ENCODE measurements around the gene FNTB.

FNTB gene

GRCh38 chr14:65052832-65053231 lies 66.1 kb downstream of the FNTB start:
- DNase-seq (ENCODE audit: low read depth in 2 of 2), result no peak

- no peak for DNase-seq (ENCODE audit: low read depth in 2 of 2)
These were observed 66.8 kb downstream of the FNTB start for GRCh38 chr14:65053466-65053865.

GRCh38 chr14:65054471-65055085 lies 67.9 kb downstream of the FNTB start:
- no peak for DNase-seq (ENCODE audit: low read depth in 2 of 2)

GRCh38 chr14:65057695-65058094 lies 71.0 kb downstream of the FNTB start:
- DNase-seq (ENCODE audit: low read depth in 2 of 2), result no peak

GRCh38 chr14:65062096-65063075 lies 75.7 kb downstream of the FNTB start:
- no peak for DNase-seq (ENCODE audit: low read depth in 2 of 2)

GRCh38 chr14:65065719-65066118 lies 79.0 kb downstream of the FNTB start:
- no peak for DNase-seq (ENCODE audit: low read depth in 2 of 2)

- DNase-seq (ENCODE audit: low read depth in 2 of 2), result no peak
These were observed 83.2 kb downstream of the FNTB start for GRCh38 chr14:65069874-65070413.

- DNase-seq (ENCODE audit: low read depth in 2 of 2), result no peak
These were observed 83.8 kb downstream of the FNTB start for GRCh38 chr14:65070471-65070976.

GRCh38 chr14:65071544-65071943 lies 84.8 kb downstream of the FNTB start:
- no peak for DNase-seq (ENCODE audit: low read depth in 2 of 2)

- DNase-seq (ENCODE audit: low read depth in 2 of 2), result no peak
These were observed 85.6 kb downstream of the FNTB start for GRCh38 chr14:65072256-65072655.

- DNase-seq (ENCODE audit: low read depth in 2 of 2), result no peak
These were observed 86.2 kb downstream of the FNTB start for GRCh38 chr14:65072937-65073336.

- no peak for DNase-seq (ENCODE audit: low read depth in 2 of 2)
These were observed 87.0 kb downstream of the FNTB start for GRCh38 chr14:65073605-65074201.

GRCh38 chr14:65074449-65075150 lies 87.9 kb downstream of the FNTB start:
- no peak for DNase-seq (ENCODE audit: low read depth in 2 of 2)

GRCh38 chr14:65075628-65076325 lies 89.1 kb downstream of the FNTB start:
- no peak for DNase-seq (ENCODE audit: low read depth in 2 of 2)

- no peak for DNase-seq (ENCODE audit: low read depth in 2 of 2)
These were observed 90.6 kb downstream of the FNTB start for GRCh38 chr14:65077318-65077717.

- DNase-seq (ENCODE audit: low read depth in 2 of 2), result no peak
These were observed 92.5 kb downstream of the FNTB start for GRCh38 chr14:65079201-65079600.

GRCh38 chr14:65079768-65080167 lies 93.1 kb downstream of the FNTB start:
- no peak for DNase-seq (ENCODE audit: low read depth in 2 of 2)

GRCh38 chr14:65080960-65081747 lies 94.5 kb downstream of the FNTB start:
- DNase-seq (ENCODE audit: low read depth in 2 of 2), result no peak

GRCh38 chr14:65082930-65083329 lies 96.2 kb downstream of the FNTB start:
- no peak for DNase-seq (ENCODE audit: low read depth in 2 of 2)
